Ascending aorta (tissue), 2 donors: ENCODE data around the gene BAG1. TPM values are rescaled to one million over a fixed set of nuclear protein-coding genes. Genes with fewer than 3 reads are reported as not detected.

Experiments used
- DNase-seq, 2 donors: peaks; one replicate each; pipeline ENCODE4 v3.0.0-alpha.2; 2019; ENCODE audit warnings: low spot score in 2 of 2
- H3K27ac ChIP-seq, 2 donors: fragments of 200-600 bp; sonication (generic); one replicate each; pipeline ENCODE4 v1.5.1; 2016 to 2017; ENCODE audit warnings: mild to moderate bottlenecking in 1 of 2
- H3K27me3 ChIP-seq: fragments of 200-600 bp; sonication (generic); one replicate; pipeline ENCODE4 v1.5.1; 2017
- H3K36me3 ChIP-seq, 2 donors: fragments of 200-600 bp; sonication (generic); one replicate each; pipeline ENCODE4 v1.5.1; 2016
- H3K4me1 ChIP-seq, 2 donors: fragments of 200-600 bp; sonication (generic); one replicate each; pipeline ENCODE4 v1.5.1; 2016 to 2017; ENCODE audit warnings: mild to moderate bottlenecking in 1 of 2
- H3K4me3 ChIP-seq, 2 donors: fragments of 200-600 bp; sonication (generic); one replicate each; pipeline ENCODE4 v1.5.1; 2016 to 2017; ENCODE audit warnings: mild to moderate bottlenecking in 1 of 2
- H3K9me3 ChIP-seq, 2 donors: fragments of 200-600 bp; sonication (generic); one replicate each; pipeline ENCODE4 v1.5.1; 2016
- CTCF ChIP-seq, 3 experiments: fragments of 200-600 bp in 2 of 3; fragments of 450-650 bp in 1 of 3; sonication (generic) in 2 of 3; IDR thresholded peaks; one replicate each; pipeline ENCODE4 v1.5.1; 2016 to 2019; ENCODE audit warnings: antibody characterized with exemption in 3 of 3, mild to moderate bottlenecking in 1 of 3, moderate library complexity in 1 of 3
- intact Hi-C: fragments of 100-400 bp; cut with DNase I; formaldehyde crosslinking; loops from one replicate; pipeline ENCODE4 v1.15.1; 2023
- total RNA-seq: library from RNA; depleted of rRNA; stranded (reverse); fragments of >200 nt; gene quantifications from one replicate; pipeline ENCODE4 v1.1.0, GENCODE V29; 2016

The BAG1 gene
- total RNA-seq, 1 donor from 2014 or later = 58.5 TPM

- Histone ChIP-seq H3K4me3 (no peak overlapping the region), H3K27me3 (no peaks in the 10 kb centered on the region), H3K27ac (no peak overlapping the region), H3K4me1 (no peaks in the 10 kb centered on the region), H3K9me3 (no peaks in the 10 kb centered on the region), H3K36me3 (no peaks in the 10 kb centered on the region)
- intact Hi-C loops = no loop called here
- TF ChIP-seq CTCF (IDR thresholded peaks at IDR 0.05) = no peak
- peak in 1 of 2 donors; percentile 27 for DNase-seq
Measured at GRCh38 chr9:33244137-33244784, 20.2 kb downstream of the BAG1 start.

- TF ChIP-seq CTCF (IDR thresholded peaks at IDR 0.05) = no peak
- Histone ChIP-seq H3K36me3 (no peaks in the 10 kb centered on the region), H3K27me3 (no peaks in the 10 kb centered on the region), H3K27ac (no peak overlapping the region), H3K4me1 (no peaks in the 10 kb centered on the region), H3K9me3 (no peaks in the 10 kb centered on the region), H3K4me3 (no peak overlapping the region)
- no peak for DNase-seq
- intact Hi-C loops = no loop called here
Measured at GRCh38 chr9:33242609-33243134, 21.8 kb downstream of the BAG1 start.

- no peaks in the 10 kb centered on the region for H3K4me1 ChIP-seq
- no peak overlapping the region for H3K27ac ChIP-seq
- H3K36me3 ChIP-seq = no peaks in the 10 kb centered on the region
- intact Hi-C loops = no loop called here
- no peak for DNase-seq
- H3K27me3 ChIP-seq = no peaks in the 10 kb centered on the region
- H3K9me3 ChIP-seq = no peaks in the 10 kb centered on the region
- no peak overlapping the region for H3K4me3 ChIP-seq
- TF ChIP-seq CTCF (IDR thresholded peaks at IDR 0.05) = no peak
Measured at GRCh38 chr9:33241298-33241697, 23.2 kb downstream of the BAG1 start.

- Histone ChIP-seq H3K27me3 (no peaks in the 10 kb centered on the region), H3K4me3 (no peak within 1 kb of the TSS), H3K9me3 (no peaks in the 10 kb centered on the region), H3K36me3 (no peaks in the 10 kb centered on the region), H3K4me1 (no peaks in the 10 kb centered on the region), H3K27ac (no peak within 1 kb of the TSS)
- intact Hi-C loops = no loop called here
- no peak for TF ChIP-seq CTCF (IDR thresholded peaks at IDR 0.05)
- DNase-seq = no peak
Measured at GRCh38 chr9:33239921-33240320, 24.6 kb downstream of the BAG1 start, which contains the start of gene SPINK4. Gene SPINK4, plus strand, starts transcription at chr9:33240167. Its CDS starts 42 bp downstream, at chr9:33240209.

- H3K36me3 ChIP-seq = no peaks in the 10 kb centered on the region
- no peak overlapping the region for H3K27ac ChIP-seq
- no peak for TF ChIP-seq CTCF (IDR thresholded peaks at IDR 0.05)
- no peaks in the 10 kb centered on the region for H3K4me1 ChIP-seq
- no peaks in the 10 kb centered on the region for H3K9me3 ChIP-seq
- H3K4me3 ChIP-seq = no peak overlapping the region
- intact Hi-C loops = no loop called here
- no peaks in the 10 kb centered on the region for H3K27me3 ChIP-seq
- DNase-seq = no peak
Measured at GRCh38 chr9:33236571-33236970, 27.9 kb downstream of the BAG1 start.
